ENCODE measurements around the gene LGALS12.

GRCh38 chr11:63516109-63516508 is 10.2 kb downstream of the LGALS12 start:
- TF ChIP-seq CTCF (conservative IDR thresholded peaks at IDR 0.05; ENCODE audit: low read depth, low read length) (no peak), EZH2phosphoT487 (IDR thresholded peaks at IDR 0.05; ENCODE audit: borderline replicate concordance, low read length) (no peak), EZH2 (IDR thresholded peaks at IDR 0.05; ENCODE audit: low read length, unreplicated experiment) (no peak)
